GM18502 (cell line): ENCODE data around the gene PLCH2.

ENCODE experiments used
- ATAC-seq: cut with Tn5 transposase; IDR thresholded peaks from one replicate; pipeline ENCODE4 v1.9.1; 2021; ENCODE audit warnings: mild to moderate bottlenecking; ENCODE audit not compliant: unreplicated experiment, poor library complexity

PLCH2 gene

GRCh38 chr1:2523891-2524609 lies 48.0 kb downstream of the PLCH2 start:
- no peak for ATAC-seq

GRCh38 chr1:2525572-2525919 lies 49.5 kb downstream of the PLCH2 start:
- no peak for ATAC-seq

GRCh38 chr1:2525920-2526823 lies 50.1 kb downstream of the PLCH2 start, which contains the start of gene PANK4:
TSS of gene PANK4 (minus strand) at chr1:2526596. CDS start at chr1:2526587, 9 bp downstream.
- ATAC-seq = peak; percentile 82

- ATAC-seq = peak; percentile 38
Measured at GRCh38 chr1:2526824-2527555, 50.9 kb downstream of the PLCH2 start.

GRCh38 chr1:2527556-2527860 lies 51.4 kb downstream of the PLCH2 start:
- ATAC-seq = no peak

GRCh38 chr1:2528016-2528415 lies 51.9 kb downstream of the PLCH2 start:
- no peak for ATAC-seq

GRCh38 chr1:2528611-2528965 lies 52.5 kb downstream of the PLCH2 start:
- no peak for ATAC-seq

- ATAC-seq = no peak
Measured at GRCh38 chr1:2528966-2529783, 53.1 kb downstream of the PLCH2 start.

GRCh38 chr1:2529784-2530512 lies 53.9 kb downstream of the PLCH2 start, which contains the start of gene HES5:
TSS of gene HES5 (minus strand) at chr1:2530263. CDS start at chr1:2530164, 99 bp downstream.
- no peak for ATAC-seq

GRCh38 chr1:2530513-2531361 lies 54.6 kb downstream of the PLCH2 start:
- ATAC-seq = no peak

- no peak for ATAC-seq
Measured at GRCh38 chr1:2532485-2533160, 56.5 kb downstream of the PLCH2 start.

- no peak for ATAC-seq
Measured at GRCh38 chr1:2533365-2533764, 57.3 kb downstream of the PLCH2 start.

GRCh38 chr1:2534315-2534686 lies 58.2 kb downstream of the PLCH2 start:
- no peak for ATAC-seq

GRCh38 chr1:2534687-2535441 lies 58.8 kb downstream of the PLCH2 start:
- ATAC-seq = no peak

GRCh38 chr1:2535455-2535854 lies 59.4 kb downstream of the PLCH2 start:
- no peak for ATAC-seq

- ATAC-seq = no peak
Measured at GRCh38 chr1:2535981-2536380, 59.9 kb downstream of the PLCH2 start.

GRCh38 chr1:2537784-2538115 lies 61.7 kb downstream of the PLCH2 start:
- no peak for ATAC-seq

- no peak for ATAC-seq
Measured at GRCh38 chr1:2538376-2538775, 62.3 kb downstream of the PLCH2 start.
